GM10248 (cell line): Measurements from ENCODE around the gene RNF212B.

Experiments used
- CTCF ChIA-PET: fragments of 300-600 bp; sonication (Branson Sonifier 250); formaldehyde crosslinking; extraction: SDS; loops from one replicate; lab custom pipeline; 2021; ENCODE audit warnings: antibody characterized with exemption; lab: Yijun Ruan, JAX
- POLR2A ChIA-PET: fragments of 350-650 bp; sonication (Branson Sonifier 250); formaldehyde crosslinking; extraction: SDS; loops from one replicate; lab custom pipeline; 2020; ENCODE audit warnings: antibody characterized with exemption; lab: Yijun Ruan, JAX
- DNase-seq: peaks from one replicate; pipeline ENCODE4 v3.0.0; 2012; ENCODE audit errors: extremely low spot score
- CTCF ChIP-seq: IDR thresholded peaks from 2 replicates; pipeline ENCODE4 v1.5.1; 2012; ENCODE audit warnings: mild to moderate bottlenecking, low read depth; ENCODE audit errors: extremely low read depth, missing control alignments, control extremely low read depth

RNF212B gene

DNA sequence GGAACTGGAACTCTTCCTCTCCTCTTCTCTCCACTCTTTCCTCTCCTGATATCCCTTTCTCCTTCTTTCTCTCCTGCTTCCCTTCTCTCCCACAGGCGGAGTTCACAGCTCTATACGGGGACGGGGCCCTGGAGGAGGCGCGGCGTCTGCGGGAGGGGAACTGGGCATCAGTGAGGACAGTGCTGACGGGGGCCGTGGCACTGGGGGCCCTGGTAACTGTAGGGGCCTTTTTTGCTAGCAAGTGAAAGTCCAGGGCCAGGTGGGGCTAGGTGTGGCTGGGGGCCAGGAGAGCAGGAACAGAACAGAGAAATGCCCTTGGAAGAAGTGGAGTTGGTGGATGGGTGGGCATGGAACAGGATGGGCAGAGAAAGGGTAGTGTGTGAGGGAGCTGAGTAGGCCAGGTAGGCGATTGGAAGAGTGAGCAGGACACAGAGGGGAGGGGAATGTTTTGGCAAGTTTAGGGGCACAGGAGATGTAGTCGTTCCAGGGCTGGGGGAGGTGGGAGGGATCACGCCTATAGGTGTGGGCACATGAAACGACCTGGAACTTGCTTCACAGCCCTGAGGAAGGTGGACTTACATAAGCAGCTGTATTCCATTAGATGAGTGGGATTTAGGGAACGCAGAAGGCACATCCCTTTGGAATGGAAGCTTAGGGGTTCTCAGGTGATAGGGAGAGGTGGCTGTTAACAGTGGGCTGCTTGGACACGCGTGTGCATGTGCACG, 71.1 kb downstream of the RNF212B start:
- POLR2A ChIA-PET, result no interaction called here
- no peak for TF ChIP-seq CTCF
- no peak for DNase-seq
- CTCF ChIA-PET, result interaction anchor here (4.8 to 16.2 kb wide), 2 partner anchors 11 to 14 kb away, joined by 20 to 136 read pairs; partner anchors contain the start of gene PABPN1

DNA sequence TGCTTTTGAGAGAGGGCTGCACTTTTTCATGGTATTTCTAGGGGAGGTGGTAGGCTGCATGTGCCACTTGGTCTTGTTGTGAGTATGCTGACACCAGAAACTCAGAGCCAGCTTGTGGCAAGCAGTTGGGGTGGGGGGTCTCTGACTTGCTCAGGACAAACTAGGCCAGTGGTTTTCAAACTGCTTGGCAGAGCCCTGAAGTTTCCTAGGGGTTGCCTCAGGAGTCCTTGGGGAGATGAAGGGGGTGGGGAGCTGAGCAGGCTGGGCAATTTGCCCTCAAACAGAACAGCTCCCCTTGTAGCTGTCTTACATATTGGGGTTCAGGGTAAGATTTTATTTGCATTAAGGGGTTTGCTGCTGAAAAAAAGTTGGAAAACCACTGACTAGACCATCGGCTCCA, 72.8 kb downstream of the RNF212B start:
- TF ChIP-seq CTCF, result no peak
- CTCF ChIA-PET, result interaction anchor here (0.7 to 4.8 kb wide), 8 partner anchors 8 to 190 kb away, joined by 3 to 20 read pairs (median 6); partner anchors contain the start of gene PPP1R3E
- POLR2A ChIA-PET, result interaction anchor here (0.8 kb wide), 1 partner anchor 10 kb away, joined by 3 read pairs; no protein-coding TSS in a partner anchor
- DNase-seq, result no peak

DNA sequence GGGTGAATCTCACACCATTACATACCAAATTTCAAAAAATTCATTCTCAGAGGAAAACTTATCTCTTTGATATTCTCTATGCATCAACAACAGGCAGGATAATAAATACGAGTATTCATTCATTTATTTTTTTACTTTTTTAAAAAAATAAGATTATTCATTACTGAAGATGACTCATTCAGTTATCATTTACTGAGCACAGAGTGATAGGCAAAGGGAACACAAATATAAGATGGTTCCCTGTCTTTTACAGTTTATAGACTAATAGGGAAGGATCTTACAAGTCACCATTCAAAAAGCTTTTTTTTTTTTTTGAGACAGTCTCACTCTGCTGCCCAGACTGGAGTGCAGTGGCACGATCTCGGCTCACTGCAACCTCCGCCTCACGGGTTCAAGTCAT, 78.6 kb downstream of the RNF212B start:
- POLR2A ChIA-PET, result no interaction called here
- CTCF ChIA-PET, result interaction anchor here (1.5 to 8.0 kb wide), 2 partner anchors 15 to 63 kb away, joined by 3 to 136 read pairs; partner anchors contain the start of genes BCL2L2 and PPP1R3E
- no peak for DNase-seq
- TF ChIP-seq CTCF, result no peak

DNA sequence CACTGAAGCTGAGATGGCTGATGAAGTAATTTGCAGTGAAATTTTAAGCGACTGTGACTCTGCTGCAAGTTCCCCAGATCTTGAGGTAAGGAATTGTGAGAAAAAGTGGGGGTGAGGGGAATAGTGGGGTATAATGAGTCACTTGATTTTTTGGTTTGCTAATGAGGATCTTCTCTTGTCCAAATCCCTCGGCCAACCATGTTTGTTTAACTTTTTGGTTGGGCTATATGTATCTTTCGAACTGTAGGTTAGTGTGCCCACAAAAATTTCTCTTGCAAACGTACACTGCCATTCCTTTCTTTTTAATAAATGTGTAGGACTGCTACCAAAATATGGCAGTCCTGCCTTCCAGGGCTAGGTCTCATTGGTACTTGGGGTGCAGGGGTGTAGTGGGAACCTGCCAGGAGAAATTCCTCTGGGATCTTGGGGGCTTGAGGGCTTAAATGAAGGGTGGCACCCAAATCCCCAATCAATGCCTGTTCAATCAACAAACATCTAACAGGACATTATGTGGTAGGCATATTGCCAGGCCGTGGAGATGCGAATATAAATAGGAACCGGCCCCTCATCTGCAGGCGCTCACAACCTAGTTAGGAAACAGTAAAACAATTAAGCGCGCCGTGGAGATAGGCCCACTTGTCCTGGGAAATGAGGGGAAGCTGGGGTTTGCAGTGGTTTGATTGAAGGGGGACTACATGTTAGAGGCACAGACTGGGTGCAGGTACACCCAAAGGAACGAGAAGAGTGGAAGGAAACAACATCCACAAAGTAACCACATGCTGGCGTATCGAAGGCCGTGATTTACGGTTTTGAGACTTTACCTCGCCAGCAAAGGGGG, 82.2 kb downstream of the RNF212B start:
- DNase-seq, result no peak
- TF ChIP-seq CTCF, result no peak
- CTCF ChIA-PET, result interaction anchor here (0.9 to 8.0 kb wide), 11 partner anchors 8 to 251 kb away, joined by 3 to 136 read pairs (median 4); partner anchors contain the start of genes BCL2L2, HOMEZ, NGDN and PPP1R3E
- POLR2A ChIA-PET, result interaction anchor here (0.8 to 2.5 kb wide), 5 partner anchors 9 to 225 kb away, joined by 3 to 26 read pairs (median 4); partner anchors contain the start of genes ACIN1, BCL2L2, C14orf119 and HOMEZ

GRCh38 chr14:23320584-23321571, 83.1 kb downstream of the RNF212B start, which contains the start of gene PABPN1:
Gene PABPN1 (plus strand): TSS chr14:23321457. CDS start chr14:23321470, 13 bp downstream.
- POLR2A ChIA-PET, result interaction anchor here (0.8 to 2.5 kb wide), 9 partner anchors 10 to 226 kb away, joined by 3 to 26 read pairs (median 4); partner anchors contain the start of genes ACIN1, BCL2L2, C14orf119 and HOMEZ
- TF ChIP-seq CTCF, result no peak
- DNase-seq, result peak; percentile 96
- CTCF ChIA-PET, result interaction anchor here (0.8 to 8.0 kb wide), 20 partner anchors 8 to 263 kb away, joined by 3 to 136 read pairs (median 4); partner anchors contain the start of genes ACIN1, BCL2L2, C14orf119 and HOMEZ
